Endothelial cell of umbilical vein (primary cell): ENCODE measurements around the gene ITPRIPL2. TPM values are rescaled to one million over a fixed set of nuclear protein-coding genes. Genes with fewer than 3 reads are reported as not detected.

Experiments used
- BruUV-seq: library from RNA; stranded (reverse); fragments of 400-500 nt; replicated peaks from 2 replicates; lab custom pipeline; 2021; lab: Mats Ljungman, UMichigan
- CTCF ChIA-PET: fragments of 300-600, 350-600 bp; sonication (Branson Sonifier 250); formaldehyde crosslinking; loops from one replicate; lab custom pipeline; 2021; ENCODE audit warnings: antibody characterized with exemption, inconsistent platforms; lab: Charles Lee
- POLR2A ChIA-PET: fragments of 300-600, 350-600 bp; sonication (Branson Sonifier 250); formaldehyde crosslinking; loops from one replicate; lab custom pipeline; 2021; ENCODE audit warnings: antibody characterized with exemption, inconsistent platforms; lab: Charles Lee
- DNase-seq: peaks from one replicate; pipeline ENCODE4 v3.0.0-alpha.2; 2011; ENCODE audit warnings: low read depth, low spot score
- FAIRE-seq: peaks from 2 replicates; lab custom pipeline; 2011; peaks lifted over from hg19 to GRCh38; lab: Jason Lieb, UNC
- H2AFZ ChIP-seq: 2 replicates; pipeline ENCODE4 v1.6.0; 2012; ENCODE audit warnings: low read depth, low read length, control low read depth, inconsistent platforms
- H3K27ac ChIP-seq: 2 replicates; pipeline ENCODE4 v1.5.1; 2011; ENCODE audit warnings: low read depth, mild to moderate bottlenecking, control low read depth, low read length, moderate library complexity; ENCODE audit not compliant: insufficient read depth
- H3K27me3 ChIP-seq, 2 experiments: 2 replicates each; pipeline versions ENCODE4 v1.6.0 to v1.6.1; 2011; ENCODE audit warnings: low read length in 2 of 2, mixed read lengths in 1 of 2; ENCODE audit not compliant: control insufficient read depth in 2 of 2, insufficient read depth in 2 of 2
- H3K36me3 ChIP-seq, 2 experiments: 2 replicates in 1 of 2; 3 replicates in 1 of 2; pipeline ENCODE4 v1.5.1; 2011; ENCODE audit warnings: low read length in 2 of 2, mild to moderate bottlenecking in 1 of 2, moderate library complexity in 1 of 2; ENCODE audit not compliant: control insufficient read depth in 2 of 2, insufficient read depth in 2 of 2; ENCODE audit errors: extremely low read depth in 1 of 2
- H3K4me1 ChIP-seq: 3 replicates; pipeline ENCODE4 v1.5.1; 2011; ENCODE audit warnings: mild to moderate bottlenecking, low read length; ENCODE audit not compliant: control insufficient read depth, insufficient read depth; ENCODE audit errors: extremely low read depth
- H3K4me2 ChIP-seq: 2 replicates; pipeline ENCODE4 v1.6.1; 2011; ENCODE audit warnings: low read length, control low read depth, mixed read lengths; ENCODE audit not compliant: insufficient read depth
- H3K4me3 ChIP-seq, 3 experiments: fragments of 200-600 bp in 1 of 3; sonication (generic), shearing (Covaris generic) in 1 of 3; replicated peaks in 1 of 3; 2 replicates each; pipeline ENCODE4 v1.5.1; 2011 to 2016; ENCODE audit warnings: control low read depth in 3 of 3, low read length in 3 of 3, mild to moderate bottlenecking in 2 of 3, inconsistent platforms in 1 of 3, low read depth in 1 of 3, moderate library complexity in 1 of 3; ENCODE audit not compliant: insufficient read depth in 1 of 3
- H3K79me2 ChIP-seq: 2 replicates; pipeline ENCODE4 v1.6.0; 2012; ENCODE audit warnings: low read length, inconsistent platforms; ENCODE audit not compliant: control insufficient read depth, insufficient read depth
- H3K9ac ChIP-seq: replicated peaks from 2 replicates; pipeline ENCODE3; 2011; ENCODE audit warnings: low read length, control low read depth; ENCODE audit not compliant: insufficient read depth; ENCODE audit errors: extremely low read depth
- H3K9me1 ChIP-seq: replicated peaks from 3 replicates; pipeline ENCODE4 v1.6.0; 2011; ENCODE audit warnings: mild to moderate bottlenecking, low read length; ENCODE audit not compliant: control insufficient read depth, insufficient read depth; ENCODE audit errors: extremely low read depth
- H3K9me3 ChIP-seq: replicated peaks from 2 replicates; pipeline ENCODE4 v1.5.1; 2012; ENCODE audit warnings: low read length, inconsistent platforms; ENCODE audit not compliant: control insufficient read depth, insufficient read depth
- H4K20me1 ChIP-seq: replicated peaks from 2 replicates; pipeline ENCODE3; 2011; ENCODE audit warnings: mild to moderate bottlenecking, low read length; ENCODE audit not compliant: control insufficient read depth, insufficient read depth; ENCODE audit errors: extremely low read depth
- EZH2 ChIP-seq: IDR thresholded peaks from 2 replicates; pipeline ENCODE4 v1.6.1; 2012; ENCODE audit warnings: borderline replicate concordance, low read depth, mild to moderate bottlenecking, moderate library complexity, low read length, inconsistent platforms; ENCODE audit not compliant: severe bottlenecking
- FOS ChIP-seq: IDR thresholded peaks from 2 replicates; pipeline ENCODE4 v1.6.1; 2011; ENCODE audit warnings: mild to moderate bottlenecking, low read length, moderate library complexity, borderline replicate concordance; ENCODE audit not compliant: insufficient read depth
- GATA2 ChIP-seq: IDR thresholded peaks from 2 replicates; pipeline ENCODE4 v1.7.0; 2011; ENCODE audit warnings: low read depth, mild to moderate bottlenecking, moderate library complexity, mixed read lengths, low read length; ENCODE audit not compliant: insufficient read length, insufficient read depth
- JUN ChIP-seq: IDR thresholded peaks from 2 replicates; pipeline ENCODE4 v1.6.1; 2011; ENCODE audit warnings: borderline replicate concordance, low read depth; ENCODE audit not compliant: insufficient read length, insufficient read depth
- MYC ChIP-seq: IDR thresholded peaks from one replicate; pipeline ENCODE4 v1.6.1; 2011; ENCODE audit warnings: mild to moderate bottlenecking, low read depth, low read length
- POLR2A ChIP-seq: IDR thresholded peaks from 2 replicates; pipeline ENCODE4 v1.6.1; 2012; ENCODE audit warnings: low read depth, mild to moderate bottlenecking, control low read depth, low read length
- POLR2AphosphoS5 ChIP-seq: IDR thresholded peaks from 2 replicates; pipeline ENCODE4 v1.6.1; 2012; ENCODE audit warnings: low read depth, mild to moderate bottlenecking, control low read depth, low read length, moderate library complexity; ENCODE audit not compliant: insufficient read depth
- dilution Hi-C: fragments of 300-500 bp; cut with MboI; formaldehyde crosslinking; loops from one replicate; pipeline ENCODE4 v1.15.0; 2019; ENCODE audit warnings: low sequenced_read_pairs; ENCODE audit not compliant: extremely low pct_ligation_motif_present
- intact Hi-C: fragments of 100-400 bp; cut with micrococcal nuclease; formaldehyde crosslinking; loops from one replicate; pipeline ENCODE4 v1.10.0; 2022
- polyA plus RNA-seq, 4 experiments: library from polyadenylated mRNA; depleted of rRNA in 3 of 4; stranded (reverse) in 3 of 4; unstranded in 1 of 4; fragments of >200 nt; gene quantifications; 2 replicates each; pipeline versions ENCODE4 v1.2.1 to v1.2.3, GENCODE V29; 2011 to 2012; ENCODE audit warnings: missing spikeins in 1 of 4
- total RNA-seq: library from RNA; stranded (reverse); gene quantifications from 2 replicates; pipeline ENCODE4 v1.2.3, GENCODE V29; 2021
- TF ChIP-seq, protein P1 (sequence below): IDR thresholded peaks from 2 replicates; pipeline ENCODE4 v1.6.1; 2011; ENCODE audit not compliant: insufficient read depth, insufficient read length
- TF ChIP-seq, protein P2 (sequence below), 2 donors: IDR thresholded peaks; 1 replicate in 1 of 2; 2 replicates in 1 of 2; pipeline ENCODE4 v1.5.1; 2011; ENCODE audit warnings: low read length in 2 of 2, mild to moderate bottlenecking in 2 of 2, moderate library complexity in 2 of 2, control low read depth in 1 of 2, inconsistent platforms in 1 of 2, low read depth in 1 of 2; ENCODE audit not compliant: insufficient read depth in 1 of 2; ENCODE audit errors: extremely low read depth in 1 of 2

The ITPRIPL2 gene
- total and polyA plus RNA-seq, 2 donors (not counting 3 experiments of a cell fraction or from before 2014, with no cell fraction given): 10.9 to 40.8 TPM

DNA sequence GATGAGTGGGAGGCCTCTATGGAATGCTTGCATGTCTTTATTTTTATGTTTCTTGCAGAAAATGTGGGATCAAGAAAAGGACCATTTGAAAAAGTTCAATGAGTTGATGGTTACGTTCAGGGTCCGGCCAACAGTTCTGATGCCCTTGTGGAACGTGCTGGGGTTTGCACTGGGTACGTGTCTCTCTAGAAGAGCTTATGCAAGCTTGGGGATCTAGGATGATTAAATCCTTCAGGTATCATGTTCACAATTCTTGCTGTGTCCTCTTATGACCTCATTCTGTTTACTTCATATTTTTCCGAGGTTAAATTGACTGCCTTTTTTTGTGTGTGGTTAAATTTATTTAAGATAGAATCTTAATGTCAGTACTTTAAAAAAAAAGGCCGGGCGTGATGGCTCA is 39.9 kb upstream of the ITPRIPL2 start:
- H3K9ac ChIP-seq: no peak overlapping the region
- dilution Hi-C loops (no loop called here), intact Hi-C loops (no loop called here)
- H3K4me2 ChIP-seq: no peak overlapping the region
- H3K9me1 ChIP-seq: no peaks in the 10 kb centered on the region
- no peaks in the 10 kb centered on the region for H3K79me2 ChIP-seq
- ChIA-PET POLR2A (no interaction called here), CTCF (interaction anchor here (0.8 to 7.8 kb wide), 3 partner anchors 12 to 90 kb away, joined by 3 to 132 read pairs (median 26); partner anchors contain the start of gene TMC7)
- H3K4me3 ChIP-seq: no peak overlapping the region
- no peak overlapping the region for H3K27ac ChIP-seq
- H4K20me1 ChIP-seq: no peaks in the 10 kb centered on the region
- H3K36me3 ChIP-seq: peaks cover 5 to 8% of the 10 kb centered on the region in 2 experiments
- H3K4me1 ChIP-seq: no peaks in the 10 kb centered on the region
- no peaks in the 10 kb centered on the region for H3K27me3 ChIP-seq
- DNase-seq (no peak), FAIRE-seq (no peak)
- H3K9me3 ChIP-seq: no peaks in the 10 kb centered on the region
- no peak overlapping the region for H2AFZ ChIP-seq
- BruUV-seq: no TSS peak
- TF ChIP-seq POLR2A (no peak), POLR2AphosphoS5 (no peak), GATA2 (no peak), FOS (no peak), EZH2 (no peak), MYC (no peak), JUN (no peak)
- TF ChIP-seq, protein P1, sequence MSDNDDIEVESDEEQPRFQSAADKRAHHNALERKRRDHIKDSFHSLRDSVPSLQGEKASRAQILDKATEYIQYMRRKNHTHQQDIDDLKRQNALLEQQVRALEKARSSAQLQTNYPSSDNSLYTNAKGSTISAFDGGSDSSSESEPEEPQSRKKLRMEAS: no peak
- TF ChIP-seq, protein P2, sequence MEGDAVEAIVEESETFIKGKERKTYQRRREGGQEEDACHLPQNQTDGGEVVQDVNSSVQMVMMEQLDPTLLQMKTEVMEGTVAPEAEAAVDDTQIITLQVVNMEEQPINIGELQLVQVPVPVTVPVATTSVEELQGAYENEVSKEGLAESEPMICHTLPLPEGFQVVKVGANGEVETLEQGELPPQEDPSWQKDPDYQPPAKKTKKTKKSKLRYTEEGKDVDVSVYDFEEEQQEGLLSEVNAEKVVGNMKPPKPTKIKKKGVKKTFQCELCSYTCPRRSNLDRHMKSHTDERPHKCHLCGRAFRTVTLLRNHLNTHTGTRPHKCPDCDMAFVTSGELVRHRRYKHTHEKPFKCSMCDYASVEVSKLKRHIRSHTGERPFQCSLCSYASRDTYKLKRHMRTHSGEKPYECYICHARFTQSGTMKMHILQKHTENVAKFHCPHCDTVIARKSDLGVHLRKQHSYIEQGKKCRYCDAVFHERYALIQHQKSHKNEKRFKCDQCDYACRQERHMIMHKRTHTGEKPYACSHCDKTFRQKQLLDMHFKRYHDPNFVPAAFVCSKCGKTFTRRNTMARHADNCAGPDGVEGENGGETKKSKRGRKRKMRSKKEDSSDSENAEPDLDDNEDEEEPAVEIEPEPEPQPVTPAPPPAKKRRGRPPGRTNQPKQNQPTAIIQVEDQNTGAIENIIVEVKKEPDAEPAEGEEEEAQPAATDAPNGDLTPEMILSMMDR (IDR thresholded peaks at IDR 0.05; ENCODE audit: extremely low read depth in 1 of 2, insufficient read depth in 1 of 2, low read depth in 1 of 2, low read length in 2 of 2): no peak
